Cardiac muscle cell (in vitro differentiated cells and primary cell): ENCODE measurements around the gene PARP16. TPM values are rescaled to one million over a fixed set of nuclear protein-coding genes. Genes with fewer than 3 reads are reported as not detected.

ENCODE experiments used
- DNase-seq, 2 donors: peaks; one replicate each; pipeline versions ENCODE4 v3.0.0 to v3.0.0-alpha.2; 2010 to 2017; ENCODE audit warnings: low read depth in 1 of 2, low spot score in 1 of 2
- H3K27ac ChIP-seq: fragments of 200-600 bp; sonication (generic); 2 replicates; pipeline ENCODE4 v1.5.1; 2016
- H3K27me3 ChIP-seq: fragments of 200-600 bp; sonication (generic); 2 replicates; pipeline ENCODE4 v1.6.0; 2016; ENCODE audit warnings: control low read depth
- H3K36me3 ChIP-seq: fragments of 200-600 bp; sonication (generic); 2 replicates; pipeline ENCODE4 v1.5.1; 2016; ENCODE audit warnings: control low read depth
- H3K4me1 ChIP-seq: fragments of 200-600 bp; sonication (generic); 2 replicates; pipeline ENCODE4 v1.8.1; 2017; ENCODE audit warnings: low read depth, mild to moderate bottlenecking, mixed run types
- H3K4me3 ChIP-seq: fragments of 200-600 bp; sonication (generic); 2 replicates; pipeline ENCODE4 v1.5.1; 2016; ENCODE audit warnings: mild to moderate bottlenecking
- H3K9me3 ChIP-seq: fragments of 200-600 bp; sonication (generic); 2 replicates; pipeline ENCODE4 v1.5.1; 2017; ENCODE audit warnings: low read depth, mild to moderate bottlenecking, control low read depth
- polyA plus RNA-seq: library from polyadenylated mRNA; unstranded; fragments of >200 nt; fragmentation: Nextera tagmentation; extraction: Ambion mirVana; gene quantifications from 2 replicates; pipeline ENCODE4 v1.2.1, GENCODE V29; 2016
- total RNA-seq: library from RNA; depleted of rRNA; stranded (reverse); fragments of >200 nt; gene quantifications from 2 replicates; pipeline ENCODE4 v1.2.3, GENCODE V29; 2016
- TF ChIP-seq, protein P1 (sequence below): IDR thresholded peaks from 2 replicates; pipeline ENCODE4 v1.5.1; 2012; ENCODE audit warnings: low read depth, mild to moderate bottlenecking, low read length

Gene PARP16
- total and polyA plus RNA-seq, 2 experiments from 2014 or later: 14.2 to 16.9 TPM

DNA sequence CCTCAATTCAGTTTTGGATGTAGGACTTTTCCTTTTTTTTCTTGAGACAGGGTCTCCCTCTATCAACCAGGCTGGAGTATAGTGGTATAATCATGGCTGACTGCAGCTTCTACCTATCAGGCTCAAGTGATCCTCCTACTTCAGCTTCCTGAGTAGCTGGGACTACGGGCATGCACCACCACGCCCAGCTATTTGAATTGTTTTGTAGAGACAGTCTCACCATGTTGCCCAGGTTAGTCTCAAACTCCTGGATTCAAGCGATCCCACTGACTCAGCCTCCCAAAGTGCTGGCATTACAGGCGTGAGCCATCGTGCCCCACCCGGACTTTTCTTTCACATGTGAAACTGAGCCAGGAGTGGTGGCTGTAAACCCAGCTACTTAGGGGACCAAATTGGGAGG, 21.3 kb upstream of the PARP16 start:
- H3K27me3 ChIP-seq: no peaks in the 10 kb centered on the region
- TF ChIP-seq, protein P1, sequence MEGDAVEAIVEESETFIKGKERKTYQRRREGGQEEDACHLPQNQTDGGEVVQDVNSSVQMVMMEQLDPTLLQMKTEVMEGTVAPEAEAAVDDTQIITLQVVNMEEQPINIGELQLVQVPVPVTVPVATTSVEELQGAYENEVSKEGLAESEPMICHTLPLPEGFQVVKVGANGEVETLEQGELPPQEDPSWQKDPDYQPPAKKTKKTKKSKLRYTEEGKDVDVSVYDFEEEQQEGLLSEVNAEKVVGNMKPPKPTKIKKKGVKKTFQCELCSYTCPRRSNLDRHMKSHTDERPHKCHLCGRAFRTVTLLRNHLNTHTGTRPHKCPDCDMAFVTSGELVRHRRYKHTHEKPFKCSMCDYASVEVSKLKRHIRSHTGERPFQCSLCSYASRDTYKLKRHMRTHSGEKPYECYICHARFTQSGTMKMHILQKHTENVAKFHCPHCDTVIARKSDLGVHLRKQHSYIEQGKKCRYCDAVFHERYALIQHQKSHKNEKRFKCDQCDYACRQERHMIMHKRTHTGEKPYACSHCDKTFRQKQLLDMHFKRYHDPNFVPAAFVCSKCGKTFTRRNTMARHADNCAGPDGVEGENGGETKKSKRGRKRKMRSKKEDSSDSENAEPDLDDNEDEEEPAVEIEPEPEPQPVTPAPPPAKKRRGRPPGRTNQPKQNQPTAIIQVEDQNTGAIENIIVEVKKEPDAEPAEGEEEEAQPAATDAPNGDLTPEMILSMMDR: no peak
- H3K4me1 ChIP-seq: no peaks in the 10 kb centered on the region
- no peak for DNase-seq
- no peaks in the 10 kb centered on the region for H3K36me3 ChIP-seq
- H3K9me3 ChIP-seq: no peaks in the 10 kb centered on the region
- no peak overlapping the region for H3K4me3 ChIP-seq
- no peak overlapping the region for H3K27ac ChIP-seq

DNA sequence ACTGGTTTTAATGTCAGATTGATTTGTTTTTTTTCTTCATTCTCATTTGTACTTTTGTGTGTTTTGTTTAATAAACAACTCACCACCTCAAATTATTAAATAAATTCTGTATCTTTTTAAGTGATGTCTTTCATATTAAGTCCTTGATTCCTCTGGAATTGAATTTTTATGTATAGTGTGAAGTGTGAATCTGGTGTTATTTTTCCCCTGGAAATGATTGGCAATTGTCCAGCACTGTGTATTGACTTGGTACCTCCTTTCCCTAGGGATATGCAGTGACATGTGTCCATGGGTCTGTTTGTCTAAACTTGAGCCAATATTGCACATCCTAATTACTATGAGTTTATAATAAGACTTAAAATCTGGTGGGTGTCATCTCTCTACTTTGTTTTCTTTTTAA, 19.9 kb upstream of the PARP16 start:
- H3K4me3 ChIP-seq: no peak overlapping the region
- no peaks in the 10 kb centered on the region for H3K27me3 ChIP-seq
- TF ChIP-seq, protein P1: no peak
- no peak overlapping the region for H3K27ac ChIP-seq
- no peaks in the 10 kb centered on the region for H3K4me1 ChIP-seq
- no peaks in the 10 kb centered on the region for H3K36me3 ChIP-seq
- no peak for DNase-seq
- no peaks in the 10 kb centered on the region for H3K9me3 ChIP-seq

DNA sequence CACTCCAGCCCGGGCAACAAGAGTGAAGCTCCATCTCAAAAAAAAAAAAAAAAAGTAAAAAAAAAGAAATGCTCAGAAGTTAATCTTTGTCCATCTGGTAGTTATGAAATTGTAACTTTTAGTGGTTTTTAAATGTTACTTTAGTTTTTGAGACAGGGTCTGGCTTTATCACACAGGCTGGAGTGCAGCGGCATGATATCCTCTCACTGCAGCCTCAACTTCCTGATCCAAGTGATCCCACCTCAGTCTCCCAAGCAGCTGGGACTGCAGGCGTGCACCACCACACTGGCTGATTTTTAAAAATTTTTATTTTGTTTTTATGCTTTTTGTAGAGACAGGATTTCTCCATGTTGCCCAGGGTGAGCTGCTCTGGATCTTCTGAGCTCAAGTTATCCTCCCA, 19.1 kb upstream of the PARP16 start:
- H3K27me3 ChIP-seq: no peaks in the 10 kb centered on the region
- H3K36me3 ChIP-seq: no peaks in the 10 kb centered on the region
- no peak overlapping the region for H3K4me3 ChIP-seq
- H3K4me1 ChIP-seq: no peaks in the 10 kb centered on the region
- H3K9me3 ChIP-seq: no peaks in the 10 kb centered on the region
- TF ChIP-seq, protein P1: no peak
- DNase-seq: no peak
- H3K27ac ChIP-seq: no peak overlapping the region

DNA sequence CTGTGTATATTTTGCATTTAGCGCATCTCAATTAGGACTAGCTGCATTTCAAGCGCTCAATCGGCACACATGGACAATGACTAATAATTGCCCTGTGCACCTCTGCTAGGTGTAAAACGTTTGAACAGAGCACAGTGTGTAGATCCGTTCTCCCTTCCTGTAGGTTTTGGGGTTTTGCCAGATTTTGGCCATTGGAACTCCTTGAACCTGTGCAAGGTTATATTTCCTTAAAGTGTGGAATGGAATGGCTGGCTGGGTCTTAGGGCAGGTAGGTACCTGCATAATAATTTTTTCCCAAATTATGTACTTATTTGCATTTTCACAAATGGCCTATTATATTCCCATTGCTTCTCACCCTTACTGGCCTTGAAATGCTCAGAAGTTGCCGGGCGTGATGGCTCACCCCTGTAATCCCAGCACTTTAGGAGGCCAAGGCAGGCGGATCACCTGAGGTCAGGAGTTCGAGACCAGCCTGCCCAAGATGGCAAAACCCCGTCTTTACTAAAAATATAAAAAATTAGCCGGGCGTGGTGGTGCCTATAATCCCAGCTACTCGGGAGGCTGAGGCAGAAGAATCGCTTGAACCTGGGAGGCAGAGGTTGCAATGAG, 18.6 kb upstream of the PARP16 start:
- no peak for DNase-seq
- H3K4me3 ChIP-seq: no peak overlapping the region
- H3K27me3 ChIP-seq: no peaks in the 10 kb centered on the region
- no peaks in the 10 kb centered on the region for H3K36me3 ChIP-seq
- no peaks in the 10 kb centered on the region for H3K9me3 ChIP-seq
- TF ChIP-seq, protein P1: no peak
- no peaks in the 10 kb centered on the region for H3K4me1 ChIP-seq
- H3K27ac ChIP-seq: peak overlapping the region; percentile 97

DNA sequence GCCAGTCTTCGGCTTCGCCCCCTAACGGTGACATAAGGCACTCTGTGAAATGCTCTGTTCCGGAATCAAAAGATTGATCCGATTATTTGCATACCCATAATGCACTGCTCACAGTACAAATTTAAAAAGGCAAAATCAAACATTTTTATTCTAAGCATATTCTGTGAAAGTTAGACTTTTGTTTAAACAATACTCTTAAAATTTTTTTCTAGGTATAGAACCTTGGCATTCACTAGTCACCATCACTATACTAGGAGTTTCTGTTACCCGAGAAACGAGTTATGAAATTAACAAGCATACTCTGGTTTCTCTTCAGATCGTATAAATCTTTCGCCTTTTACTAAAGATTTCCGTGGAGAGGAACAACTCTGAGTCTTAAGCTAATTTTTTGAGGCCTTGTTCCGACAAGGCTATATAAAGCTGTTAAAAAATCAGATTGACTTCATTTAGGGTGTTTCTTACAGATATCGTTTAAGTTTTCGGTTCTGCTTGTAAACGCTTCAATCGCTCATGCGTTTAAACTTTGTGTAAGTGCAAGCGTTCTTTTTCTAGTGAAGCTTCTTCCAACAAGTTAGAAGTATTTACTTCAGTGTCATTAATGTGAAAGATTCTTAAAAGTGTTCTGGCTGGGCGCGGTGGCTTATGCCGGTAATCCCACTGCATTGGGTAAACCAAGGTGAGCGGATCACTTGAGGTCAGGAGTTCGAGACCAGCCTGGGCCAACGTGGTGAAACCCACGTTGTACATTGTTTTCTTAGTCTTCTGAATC, 17.9 kb upstream of the PARP16 start, which contains the start of gene RNU5B-1:
Gene RNU5B-1 (plus strand): TSS at position 297 of the 769 bp plus-strand sequence.
- no peaks in the 10 kb centered on the region for H3K4me1 ChIP-seq
- no peaks in the 10 kb centered on the region for H3K36me3 ChIP-seq
- H3K4me3 ChIP-seq: peak within 1 kb of the TSS; percentile 7
- no peaks in the 10 kb centered on the region for H3K9me3 ChIP-seq
- TF ChIP-seq, protein P1: peak; percentile 96
- DNase-seq: peak; percentile 90 to 96
- H3K27me3 ChIP-seq: no peaks in the 10 kb centered on the region
- peak within 1 kb of the TSS; percentile 97 for H3K27ac ChIP-seq
